Calu3 (cell line): ENCODE measurements around the gene DNASE1L1. TPM values are rescaled to one million over a fixed set of nuclear protein-coding genes. Genes with fewer than 3 reads are reported as not detected.

Experiments
- BruUV-seq: library from RNA; stranded (reverse); fragments of 400-500 nt; replicated peaks from 2 replicates; lab custom pipeline; 2021; lab: Mats Ljungman, UMichigan
- CTCF ChIA-PET: fragments of 300-600 bp; sonication (Branson Sonifier 250); formaldehyde crosslinking; loops from one replicate; lab custom pipeline; 2022; ENCODE audit warnings: antibody characterized with exemption; lab: Charles Lee
- DNase-seq: peaks from one replicate; pipeline ENCODE4 v3.0.0; 2022
- H3K27ac Mint-ChIP-seq: one replicate; pipeline ENCODE4 v1.8.0; 2022; ENCODE audit warnings: mixed read lengths; ENCODE audit not compliant: unreplicated experiment
- H3K27me3 Mint-ChIP-seq: one replicate; pipeline ENCODE4 v1.8.0; 2022; ENCODE audit warnings: mixed read lengths; ENCODE audit not compliant: unreplicated experiment
- H3K36me3 Mint-ChIP-seq: one replicate; pipeline ENCODE4 v1.8.0; 2022; ENCODE audit warnings: mild to moderate bottlenecking, moderate library complexity, mixed read lengths; ENCODE audit not compliant: insufficient read depth, unreplicated experiment
- H3K4me1 Mint-ChIP-seq: one replicate; pipeline ENCODE4 v1.8.0; 2022; ENCODE audit warnings: mild to moderate bottlenecking, low read depth, mixed read lengths; ENCODE audit not compliant: unreplicated experiment
- H3K4me3 Mint-ChIP-seq: one replicate; pipeline ENCODE4 v1.8.0; 2022; ENCODE audit warnings: mild to moderate bottlenecking, low read depth, moderate library complexity, mixed read lengths; ENCODE audit not compliant: unreplicated experiment
- H3K9me3 Mint-ChIP-seq: one replicate; pipeline ENCODE4 v1.8.0; 2022; ENCODE audit warnings: low read depth, mixed read lengths; ENCODE audit not compliant: unreplicated experiment
- intact Hi-C: fragments of 100-400 bp; cut with micrococcal nuclease; formaldehyde crosslinking; loops from one replicate; pipeline ENCODE4 v1.10.0; 2022; ENCODE audit not compliant: unreplicated experiment
- total RNA-seq: library from RNA; stranded (reverse); gene quantifications from 2 replicates; pipeline ENCODE4 v1.2.3, GENCODE V29; 2022
- TF ChIP-seq, protein P1 (sequence below): fragments of 200-600 bp; IDR thresholded peaks from one replicate; pipeline ENCODE4 v1.8.0; 2022; ENCODE audit warnings: antibody characterized with exemption; ENCODE audit not compliant: unreplicated experiment

Gene DNASE1L1
- total RNA-seq, 1 experiment from 2014 or later = 30.6 TPM

DNA sequence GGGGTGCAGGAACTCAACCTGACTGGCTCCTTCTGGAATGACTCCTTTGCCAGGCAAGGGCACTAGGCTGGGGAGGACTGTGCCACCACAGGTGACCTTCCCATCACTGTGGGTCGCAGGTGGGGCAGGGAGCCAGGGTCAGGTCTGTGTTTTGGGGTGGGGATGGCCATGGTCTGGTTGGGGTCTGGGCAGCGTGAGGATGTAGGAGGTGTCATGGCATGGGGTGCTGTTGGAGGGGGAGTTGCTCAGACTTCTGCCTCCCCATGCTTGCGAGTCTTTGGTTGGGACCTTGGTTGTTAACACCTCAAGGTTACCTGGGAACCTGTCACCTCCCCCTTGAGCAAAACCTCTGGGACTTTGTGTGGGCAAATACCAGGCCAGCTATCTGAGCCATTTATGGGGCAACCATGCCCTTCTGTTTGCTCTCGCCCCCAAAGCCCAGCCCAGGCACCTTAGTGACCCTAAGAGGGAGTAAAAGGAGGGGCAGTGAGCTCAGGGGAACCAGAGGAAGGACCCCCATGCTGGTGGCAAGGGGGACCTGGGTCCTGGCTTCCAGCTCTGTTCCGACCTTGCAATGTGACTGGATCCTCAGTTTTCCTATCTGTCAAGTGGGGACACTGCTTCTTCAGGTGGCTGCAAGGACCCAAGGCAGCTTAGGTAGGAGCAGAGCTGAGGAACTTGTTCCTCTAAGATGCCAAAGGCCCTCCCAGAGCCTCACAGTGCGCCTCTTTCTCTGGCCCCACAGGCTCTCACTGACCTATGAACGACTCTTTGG, 25.5 kb upstream of the DNASE1L1 start:
- BruUV-seq = no TSS peak
- Mint-ChIP-seq H3K9me3 (no peaks in the 10 kb centered on the region), H3K36me3 (peaks cover 52% of the 10 kb centered on the region), H3K27ac (no peak overlapping the region), H3K27me3 (no peaks in the 10 kb centered on the region), H3K4me1 (peaks cover 9% of the 10 kb centered on the region), H3K4me3 (no peak overlapping the region)
- no peak for DNase-seq
- intact Hi-C loops = no loop called here
- CTCF ChIA-PET = no interaction called here
- TF ChIP-seq, protein P1, sequence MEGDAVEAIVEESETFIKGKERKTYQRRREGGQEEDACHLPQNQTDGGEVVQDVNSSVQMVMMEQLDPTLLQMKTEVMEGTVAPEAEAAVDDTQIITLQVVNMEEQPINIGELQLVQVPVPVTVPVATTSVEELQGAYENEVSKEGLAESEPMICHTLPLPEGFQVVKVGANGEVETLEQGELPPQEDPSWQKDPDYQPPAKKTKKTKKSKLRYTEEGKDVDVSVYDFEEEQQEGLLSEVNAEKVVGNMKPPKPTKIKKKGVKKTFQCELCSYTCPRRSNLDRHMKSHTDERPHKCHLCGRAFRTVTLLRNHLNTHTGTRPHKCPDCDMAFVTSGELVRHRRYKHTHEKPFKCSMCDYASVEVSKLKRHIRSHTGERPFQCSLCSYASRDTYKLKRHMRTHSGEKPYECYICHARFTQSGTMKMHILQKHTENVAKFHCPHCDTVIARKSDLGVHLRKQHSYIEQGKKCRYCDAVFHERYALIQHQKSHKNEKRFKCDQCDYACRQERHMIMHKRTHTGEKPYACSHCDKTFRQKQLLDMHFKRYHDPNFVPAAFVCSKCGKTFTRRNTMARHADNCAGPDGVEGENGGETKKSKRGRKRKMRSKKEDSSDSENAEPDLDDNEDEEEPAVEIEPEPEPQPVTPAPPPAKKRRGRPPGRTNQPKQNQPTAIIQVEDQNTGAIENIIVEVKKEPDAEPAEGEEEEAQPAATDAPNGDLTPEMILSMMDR = no peak

DNA sequence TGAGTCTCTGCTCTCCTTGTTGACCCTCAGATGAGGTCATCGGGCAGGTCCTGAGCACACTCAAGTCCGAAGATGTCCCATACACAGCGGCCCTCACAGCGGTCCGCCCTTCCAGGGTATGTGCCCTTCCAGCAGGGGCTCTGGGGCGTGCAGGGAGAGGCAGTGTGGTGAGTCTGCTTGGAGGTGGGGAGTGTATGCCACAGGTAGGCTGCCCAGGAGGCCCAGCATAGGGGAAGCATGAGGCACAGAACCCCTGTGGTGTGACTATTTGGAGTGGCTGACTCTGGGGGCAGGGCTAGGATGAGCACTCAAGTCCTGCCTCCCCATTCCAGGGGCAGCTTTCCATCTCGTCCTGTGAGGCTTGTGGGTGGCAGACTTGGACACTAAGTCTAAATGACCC, 24.6 kb upstream of the DNASE1L1 start:
- Mint-ChIP-seq H3K36me3 (peaks cover 55% of the 10 kb centered on the region), H3K27me3 (no peaks in the 10 kb centered on the region), H3K4me1 (peaks cover 9% of the 10 kb centered on the region), H3K9me3 (no peaks in the 10 kb centered on the region), H3K4me3 (no peak overlapping the region), H3K27ac (no peak overlapping the region)
- CTCF ChIA-PET = no interaction called here
- intact Hi-C loops = no loop called here
- BruUV-seq = no TSS peak
- TF ChIP-seq, protein P1 = no peak
- DNase-seq = no peak

DNA sequence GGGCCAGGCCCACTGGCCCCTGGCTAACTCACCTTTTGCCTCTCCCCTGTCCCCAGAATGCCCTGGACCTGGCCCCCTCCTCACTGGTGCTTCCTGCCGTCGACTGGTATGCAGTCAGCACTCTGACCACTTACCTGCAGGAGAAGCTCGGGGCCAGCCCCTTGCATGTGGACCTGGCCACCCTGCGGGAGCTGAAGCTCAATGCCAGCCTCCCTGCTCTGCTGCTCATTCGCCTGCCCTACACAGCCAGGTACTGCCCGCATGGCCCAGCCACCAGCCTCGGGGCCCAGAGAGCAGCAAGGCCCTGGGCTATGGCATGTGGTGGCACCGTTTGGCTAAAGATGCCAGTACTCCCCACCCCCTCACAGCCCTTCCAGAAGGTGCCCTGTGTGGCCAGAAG, 23.2 kb upstream of the DNASE1L1 start:
- no peak overlapping the region for H3K27ac Mint-ChIP-seq
- no peaks in the 10 kb centered on the region for H3K27me3 Mint-ChIP-seq
- H3K9me3 Mint-ChIP-seq = no peaks in the 10 kb centered on the region
- H3K4me3 Mint-ChIP-seq = no peak overlapping the region
- no TSS peak for BruUV-seq
- CTCF ChIA-PET = interaction anchor here (0.6 kb wide), 1 partner anchor 346 kb away, joined by 3 read pairs; no protein-coding TSS in a partner anchor
- DNase-seq = no peak
- peaks cover 55% of the 10 kb centered on the region for H3K36me3 Mint-ChIP-seq
- H3K4me1 Mint-ChIP-seq = peaks cover 20% of the 10 kb centered on the region
- intact Hi-C loops = no loop called here
- TF ChIP-seq, protein P1 = no peak

DNA sequence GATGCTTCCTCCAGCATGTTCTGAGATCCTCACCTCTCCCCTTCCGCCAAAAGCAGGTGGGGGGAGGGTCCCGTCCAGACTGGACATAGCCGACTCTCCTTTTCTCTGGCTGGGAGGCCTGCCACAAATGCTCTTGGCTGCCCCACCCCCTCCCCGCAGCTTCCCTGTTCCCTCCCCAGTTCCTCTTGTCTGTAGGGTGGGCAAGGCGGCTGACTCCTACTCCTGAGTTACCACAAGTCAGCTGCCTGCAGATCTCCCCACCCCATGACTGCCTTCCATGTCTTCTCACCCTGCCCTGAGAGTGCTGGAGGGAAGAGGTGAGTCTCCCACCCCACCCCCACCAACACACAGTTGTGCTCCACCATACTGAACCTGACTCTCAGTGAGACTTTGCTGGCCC, 22.3 kb upstream of the DNASE1L1 start:
- TF ChIP-seq, protein P1 = no peak
- Mint-ChIP-seq H3K4me1 (peaks cover 24% of the 10 kb centered on the region), H3K9me3 (no peaks in the 10 kb centered on the region), H3K36me3 (peaks cover 50% of the 10 kb centered on the region), H3K27ac (no peak overlapping the region), H3K27me3 (no peaks in the 10 kb centered on the region), H3K4me3 (no peak overlapping the region)
- intact Hi-C loops = no loop called here
- BruUV-seq = no TSS peak
- CTCF ChIA-PET = no interaction called here
- DNase-seq = no peak
